Measurements from ENCODE around the gene RYR1.

DNA sequence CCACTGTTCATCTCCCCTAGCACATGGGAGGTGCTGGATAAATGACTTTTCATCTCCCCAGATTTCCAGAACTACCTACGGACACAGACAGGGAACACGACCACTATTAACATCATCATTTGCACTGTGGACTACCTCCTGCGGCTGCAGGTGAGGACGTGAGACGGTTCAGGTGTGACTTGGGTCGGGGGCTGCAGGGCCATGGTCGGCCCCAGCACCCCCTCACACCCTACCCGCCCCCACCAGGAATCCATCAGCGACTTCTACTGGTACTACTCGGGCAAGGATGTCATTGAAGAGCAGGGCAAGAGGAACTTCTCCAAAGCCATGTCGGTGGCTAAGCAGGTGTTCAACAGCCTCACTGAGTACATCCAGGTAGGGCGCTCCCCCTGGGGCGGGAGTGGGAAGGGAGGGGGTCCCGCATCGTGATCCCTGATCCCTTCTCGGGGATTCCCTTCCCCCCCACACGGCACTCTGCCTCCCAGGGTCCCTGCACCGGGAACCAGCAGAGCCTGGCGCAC lies 109.9 kb downstream of the RYR1 start:
- TF ChIP-seq, protein P1, sequence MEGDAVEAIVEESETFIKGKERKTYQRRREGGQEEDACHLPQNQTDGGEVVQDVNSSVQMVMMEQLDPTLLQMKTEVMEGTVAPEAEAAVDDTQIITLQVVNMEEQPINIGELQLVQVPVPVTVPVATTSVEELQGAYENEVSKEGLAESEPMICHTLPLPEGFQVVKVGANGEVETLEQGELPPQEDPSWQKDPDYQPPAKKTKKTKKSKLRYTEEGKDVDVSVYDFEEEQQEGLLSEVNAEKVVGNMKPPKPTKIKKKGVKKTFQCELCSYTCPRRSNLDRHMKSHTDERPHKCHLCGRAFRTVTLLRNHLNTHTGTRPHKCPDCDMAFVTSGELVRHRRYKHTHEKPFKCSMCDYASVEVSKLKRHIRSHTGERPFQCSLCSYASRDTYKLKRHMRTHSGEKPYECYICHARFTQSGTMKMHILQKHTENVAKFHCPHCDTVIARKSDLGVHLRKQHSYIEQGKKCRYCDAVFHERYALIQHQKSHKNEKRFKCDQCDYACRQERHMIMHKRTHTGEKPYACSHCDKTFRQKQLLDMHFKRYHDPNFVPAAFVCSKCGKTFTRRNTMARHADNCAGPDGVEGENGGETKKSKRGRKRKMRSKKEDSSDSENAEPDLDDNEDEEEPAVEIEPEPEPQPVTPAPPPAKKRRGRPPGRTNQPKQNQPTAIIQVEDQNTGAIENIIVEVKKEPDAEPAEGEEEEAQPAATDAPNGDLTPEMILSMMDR (IDR thresholded peaks at IDR 0.05): no peak
- TF ChIP-seq EZH2 (IDR thresholded peaks at IDR 0.05; ENCODE audit: borderline replicate concordance, insufficient read depth, low read depth, low read length, poor library complexity, severe bottlenecking): no peak

Data from B cell (primary cell).